ENCODE measurements around the gene TSC22D2.

The TSC22D2 gene

DNA sequence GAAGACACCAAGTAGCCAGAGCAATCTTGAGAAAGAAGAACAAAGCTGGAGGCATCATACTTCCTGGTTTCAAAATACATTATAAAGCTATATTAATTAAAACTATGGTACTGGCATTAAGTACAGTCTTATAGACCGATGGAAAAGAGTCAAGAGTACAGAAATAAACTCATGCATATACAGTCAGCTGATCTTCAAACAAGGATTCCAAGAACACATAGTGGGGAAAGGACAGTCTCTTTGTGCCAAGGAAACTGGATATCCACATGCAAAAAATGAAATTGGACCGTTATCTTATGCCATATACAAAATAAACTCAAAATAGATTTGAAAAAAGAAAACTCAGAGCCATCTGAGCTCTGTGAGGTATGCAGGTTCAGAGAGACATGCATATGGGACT lies 80.8 kb downstream of the TSC22D2 start:
- no peak for TF ChIP-seq CEBPB (IDR thresholded peaks at IDR 0.05)
- no peak for TF ChIP-seq MAX (IDR thresholded peaks at IDR 0.05)
- no peak for TF ChIP-seq NFIC (IDR thresholded peaks at IDR 0.05)
- TF ChIP-seq, protein P1, sequence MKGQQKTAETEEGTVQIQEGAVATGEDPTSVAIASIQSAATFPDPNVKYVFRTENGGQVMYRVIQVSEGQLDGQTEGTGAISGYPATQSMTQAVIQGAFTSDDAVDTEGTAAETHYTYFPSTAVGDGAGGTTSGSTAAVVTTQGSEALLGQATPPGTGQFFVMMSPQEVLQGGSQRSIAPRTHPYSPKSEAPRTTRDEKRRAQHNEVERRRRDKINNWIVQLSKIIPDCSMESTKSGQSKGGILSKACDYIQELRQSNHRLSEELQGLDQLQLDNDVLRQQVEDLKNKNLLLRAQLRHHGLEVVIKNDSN (IDR thresholded peaks at IDR 0.05) = no peak
- TF ChIP-seq RAD21 (IDR thresholded peaks at IDR 0.05; ENCODE audit: low read depth) = no peak
- TF ChIP-seq FOXM1 (IDR thresholded peaks at IDR 0.05; ENCODE audit: borderline replicate concordance, low read depth) = no peak
- TF ChIP-seq REST (IDR thresholded peaks at IDR 0.05; ENCODE audit: low read depth) = no peak
- no peak for TF ChIP-seq TCF12 (IDR thresholded peaks at IDR 0.05; ENCODE audit: low read depth)
- TF ChIP-seq ZBTB7A (IDR thresholded peaks at IDR 0.05; ENCODE audit: low read depth) = no peak
- no peak for TF ChIP-seq EP300 (IDR thresholded peaks at IDR 0.05; ENCODE audit: borderline replicate concordance)
- TF ChIP-seq YY1 (IDR thresholded peaks at IDR 0.05; ENCODE audit: low read depth) = no peak
- TF ChIP-seq EGR1 (IDR thresholded peaks at IDR 0.05) = no peak
- TF ChIP-seq CREB1 (IDR thresholded peaks at IDR 0.05; ENCODE audit: low read depth) = no peak
- TF ChIP-seq TAF1 (IDR thresholded peaks at IDR 0.05; ENCODE audit: low read depth) = no peak

DNA sequence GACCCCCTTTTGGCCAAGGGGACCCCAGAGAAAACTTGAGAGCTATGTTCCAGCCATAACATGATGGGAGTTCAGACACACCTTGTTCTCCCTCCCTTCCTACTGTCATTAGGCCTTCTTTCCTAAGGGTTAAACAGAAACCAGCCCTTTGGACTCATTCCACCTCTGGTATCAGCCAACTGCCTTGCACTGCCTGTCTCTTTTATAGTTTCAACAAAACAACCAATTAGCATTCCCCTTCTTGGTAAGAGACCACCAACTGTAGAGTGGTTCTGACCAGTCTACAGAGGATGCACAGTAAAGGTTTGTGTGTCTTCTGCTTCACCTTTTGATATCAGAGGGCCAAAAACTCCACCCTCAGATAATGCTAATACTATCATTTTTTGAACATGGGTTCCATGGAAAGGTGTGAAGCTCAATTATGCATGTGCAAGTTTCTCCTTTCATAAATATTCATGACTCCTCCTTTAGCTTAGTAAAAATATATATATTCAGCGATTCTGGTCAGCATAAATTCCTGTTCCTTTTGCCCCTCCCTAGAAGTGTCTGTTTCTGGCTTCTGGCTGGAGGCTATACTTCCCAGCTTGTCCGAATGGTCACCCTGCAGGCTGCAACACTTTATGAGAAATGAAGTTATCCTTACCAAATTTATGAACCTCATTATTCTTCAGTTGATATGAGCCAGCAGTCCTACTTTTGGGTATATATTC lies 82.3 kb downstream of the TSC22D2 start:
- no peak for TF ChIP-seq EGR1 (IDR thresholded peaks at IDR 0.05)
- no peak for TF ChIP-seq TEAD4 (IDR thresholded peaks at IDR 0.05)
- no peak for TF ChIP-seq ZBTB7A (IDR thresholded peaks at IDR 0.05; ENCODE audit: low read depth)
- no peak for TF ChIP-seq YY1 (IDR thresholded peaks at IDR 0.05; ENCODE audit: low read depth)
- TF ChIP-seq, protein P1 (IDR thresholded peaks at IDR 0.05) = no peak

DNA sequence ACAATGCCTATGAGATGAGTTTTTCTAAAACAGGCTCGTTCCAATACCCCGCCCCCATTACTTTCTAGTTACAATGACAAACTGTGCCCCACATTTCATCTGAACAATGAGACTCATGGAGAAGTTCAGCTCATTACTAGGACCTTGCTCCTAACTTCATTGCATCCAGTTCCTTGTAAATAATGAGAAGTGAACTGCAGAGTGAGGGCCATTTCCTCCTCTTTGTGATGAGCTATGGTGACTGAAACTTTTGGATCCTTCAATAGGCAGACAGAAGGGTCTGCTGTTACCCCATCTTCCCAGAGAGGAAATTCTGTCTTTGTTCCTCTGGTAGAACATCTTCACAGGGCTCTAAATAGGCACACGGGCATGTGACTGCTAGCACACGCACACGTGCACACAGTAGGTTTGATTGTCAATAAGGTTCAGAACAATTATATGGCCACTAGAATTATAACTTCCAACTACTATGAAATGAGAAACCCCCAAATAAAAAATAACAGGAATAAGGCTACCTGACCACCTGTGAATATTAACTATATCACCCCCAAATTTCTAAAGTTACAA lies 86.4 kb downstream of the TSC22D2 start:
- no peak for TF ChIP-seq MAX (IDR thresholded peaks at IDR 0.05)
- no peak for TF ChIP-seq EGR1 (IDR thresholded peaks at IDR 0.05)
- no peak for TF ChIP-seq REST (IDR thresholded peaks at IDR 0.05; ENCODE audit: low read depth)
- no peak for TF ChIP-seq TAF1 (IDR thresholded peaks at IDR 0.05; ENCODE audit: low read depth)
- TF ChIP-seq CREB1 (IDR thresholded peaks at IDR 0.05; ENCODE audit: low read depth) = no peak

GRCh38 chr3:150495149-150495548 lies 87.1 kb downstream of the TSC22D2 start:
- TF ChIP-seq TAF1 (IDR thresholded peaks at IDR 0.05; ENCODE audit: low read depth) (no peak), CREB1 (IDR thresholded peaks at IDR 0.05; ENCODE audit: low read depth) (no peak), EP300 (IDR thresholded peaks at IDR 0.05; ENCODE audit: borderline replicate concordance) (no peak), FOXM1 (IDR thresholded peaks at IDR 0.05; ENCODE audit: borderline replicate concordance, low read depth) (no peak), NFIC (IDR thresholded peaks at IDR 0.05) (no peak), RAD21 (IDR thresholded peaks at IDR 0.05; ENCODE audit: low read depth) (no peak), TCF12 (IDR thresholded peaks at IDR 0.05; ENCODE audit: low read depth) (no peak), MAX (IDR thresholded peaks at IDR 0.05) (no peak), EGR1 (IDR thresholded peaks at IDR 0.05) (no peak), REST (IDR thresholded peaks at IDR 0.05; ENCODE audit: low read depth) (no peak), CEBPB (IDR thresholded peaks at IDR 0.05) (no peak), TEAD4 (IDR thresholded peaks at IDR 0.05) (no peak), YY1 (IDR thresholded peaks at IDR 0.05; ENCODE audit: low read depth) (no peak)
- TF ChIP-seq, protein P1 (IDR thresholded peaks at IDR 0.05) = no peak
